ENCODE measurements around the gene SYDE1. TPM values are rescaled to one million over a fixed set of nuclear protein-coding genes. Genes with fewer than 3 reads are reported as not detected.

The SYDE1 gene
- total RNA-seq, 1 experiment from 2014 or later, result 9.2 TPM

DNA sequence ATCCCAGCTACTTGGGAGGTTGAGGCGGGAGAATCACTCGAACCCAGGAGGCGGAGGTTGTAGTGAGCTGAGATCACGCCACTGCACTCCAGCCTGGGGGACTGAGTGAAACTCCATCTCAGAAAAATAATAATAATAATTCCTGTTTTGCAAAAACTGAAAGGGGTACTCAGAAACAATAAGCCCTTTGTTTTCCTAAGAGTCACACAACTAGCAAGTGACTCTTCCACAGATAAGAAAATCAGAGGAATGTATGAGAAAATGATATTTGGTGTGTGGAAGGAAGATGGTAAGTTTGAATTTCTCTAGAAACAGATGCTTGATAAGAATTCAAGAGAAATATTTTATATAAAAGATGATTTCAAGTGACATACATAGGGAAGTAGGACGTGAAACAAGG lies 35.1 kb downstream of the SYDE1 start:
- DNase-seq (ENCODE audit: low read depth, low spot score), result peak; percentile 26
- in situ Hi-C loops (cut with HindIII; ENCODE audit: low pct_unique_long_range_greater_than_20kb, low sequenced_read_pairs), result no loop called here

DNA sequence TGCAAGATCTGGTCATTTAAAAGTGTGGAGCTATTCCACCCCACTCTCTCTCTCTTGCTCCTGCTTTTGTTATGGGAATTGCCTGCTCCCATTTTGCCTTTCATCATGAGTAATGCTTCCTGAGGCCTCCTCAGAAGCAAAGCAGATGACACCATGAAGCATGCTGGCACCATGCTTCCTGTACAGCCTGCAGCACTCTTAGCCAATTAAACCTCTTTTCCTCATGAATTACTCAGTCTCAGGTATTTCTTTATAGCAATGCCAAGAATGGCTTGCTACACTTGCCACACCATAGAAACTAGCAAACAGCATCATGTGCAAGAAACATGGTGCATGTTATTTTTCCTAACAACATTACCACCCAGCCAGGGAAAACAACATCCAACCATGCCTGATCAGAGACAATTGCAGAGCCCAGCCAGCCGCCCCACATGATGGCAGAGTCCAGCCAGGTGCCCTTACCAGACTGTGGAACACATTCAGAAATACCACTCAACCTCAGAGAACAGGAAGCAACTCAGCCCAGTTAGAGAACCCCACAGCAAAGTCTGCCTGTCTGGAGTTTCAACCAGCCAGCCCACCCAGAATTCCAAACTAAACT lies 36.9 kb downstream of the SYDE1 start:
- in situ Hi-C loops (cut with HindIII; ENCODE audit: low pct_unique_long_range_greater_than_20kb, low sequenced_read_pairs), result no loop called here
- DNase-seq (ENCODE audit: low read depth, low spot score), result no peak

DNA sequence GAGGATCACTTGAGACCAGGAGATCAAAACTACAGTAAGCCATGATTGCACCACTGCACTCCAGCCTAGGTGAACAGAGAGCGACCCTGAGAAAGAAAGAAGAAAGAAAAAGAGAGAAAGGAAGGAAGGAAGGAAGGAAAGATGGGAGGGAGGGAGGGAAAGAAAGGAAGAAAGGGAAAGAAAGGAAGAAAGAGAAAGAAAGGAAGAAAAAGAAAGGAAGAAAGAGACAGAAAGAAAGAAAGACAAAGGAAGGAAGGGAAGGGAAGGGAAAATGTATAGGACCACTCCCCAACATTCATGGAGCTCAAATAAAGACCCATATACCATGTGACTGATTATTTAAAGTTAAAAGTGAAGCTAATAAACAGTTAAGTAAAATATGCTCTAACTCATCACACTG lies 39.9 kb downstream of the SYDE1 start:
- in situ Hi-C loops (cut with HindIII; ENCODE audit: low pct_unique_long_range_greater_than_20kb, low sequenced_read_pairs), result no loop called here
- no peak for DNase-seq (ENCODE audit: low read depth, low spot score)

DNA sequence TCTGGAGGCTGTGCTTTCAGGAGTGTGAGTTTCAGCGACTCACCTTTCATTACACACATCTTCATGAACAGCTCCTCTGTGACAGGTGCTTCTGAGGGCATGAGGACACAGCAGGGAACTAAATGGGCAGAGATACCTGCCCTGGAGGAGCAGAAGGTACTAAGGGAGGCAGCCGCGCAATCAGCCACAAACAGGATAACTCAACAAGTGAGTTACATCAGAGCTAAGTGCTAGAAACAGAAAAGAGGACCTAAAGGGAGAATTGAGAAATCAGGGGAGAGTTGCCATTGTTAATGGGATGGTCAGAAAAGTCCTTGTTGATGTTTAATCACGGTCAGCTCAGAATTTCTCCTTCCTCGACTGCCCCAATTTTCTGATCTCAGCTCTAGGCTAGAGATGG lies 42.5 kb downstream of the SYDE1 start:
- in situ Hi-C loops (cut with HindIII; ENCODE audit: low pct_unique_long_range_greater_than_20kb, low sequenced_read_pairs), result no loop called here
- no peak for DNase-seq (ENCODE audit: low read depth, low spot score)

DNA sequence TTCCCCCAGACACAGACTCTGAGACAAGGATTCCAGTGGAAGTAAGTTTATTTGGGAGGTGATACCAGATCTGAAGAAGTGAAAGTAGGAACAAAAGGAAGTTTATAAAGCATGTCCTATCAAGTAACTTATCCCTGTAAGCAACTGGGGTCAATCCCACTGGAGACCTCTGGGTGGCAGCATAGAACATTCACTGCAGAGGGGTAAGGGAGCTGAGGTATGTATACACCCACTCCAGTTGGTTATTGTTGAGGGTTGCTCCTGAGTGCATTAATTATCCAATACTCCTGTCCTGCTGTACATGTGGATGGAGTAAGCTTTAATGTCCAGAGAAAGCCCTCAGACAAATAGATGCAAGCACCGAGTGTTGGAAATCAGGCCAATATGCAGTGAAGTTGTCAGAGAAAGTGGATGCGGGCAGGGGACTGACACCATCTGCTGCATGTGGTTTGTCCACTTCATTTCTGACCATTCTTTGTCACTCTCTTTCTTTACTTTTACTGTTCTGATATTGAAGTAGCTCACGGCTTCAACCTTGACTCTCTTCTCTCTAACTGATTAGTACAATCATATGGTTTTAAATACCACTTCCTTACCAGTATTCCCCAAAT lies 46.9 kb downstream of the SYDE1 start:
- peak; percentile 55 for DNase-seq (ENCODE audit: low read depth, low spot score)
- in situ Hi-C loops (cut with HindIII; ENCODE audit: low pct_unique_long_range_greater_than_20kb, low sequenced_read_pairs), result no loop called here

DNA sequence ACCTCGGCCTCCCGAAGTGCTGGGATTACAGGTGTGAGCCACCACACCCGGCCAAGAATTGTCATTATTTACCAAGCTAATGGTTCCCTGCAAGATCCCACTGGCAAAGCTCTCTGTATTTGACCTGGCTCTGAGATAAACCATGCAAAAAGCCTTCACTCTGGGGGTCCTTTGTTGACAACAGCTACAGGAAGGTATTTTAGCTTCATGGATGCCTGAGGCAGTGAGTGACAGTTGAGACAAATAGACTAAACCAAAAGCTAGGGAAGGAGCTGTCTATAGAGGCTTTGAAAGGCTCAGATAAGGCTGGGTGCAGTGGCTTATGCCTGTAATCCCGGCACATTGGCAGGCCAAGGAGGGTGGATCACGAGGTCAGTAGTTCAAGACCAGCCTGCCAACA lies 48.1 kb downstream of the SYDE1 start:
- DNase-seq (ENCODE audit: low read depth, low spot score), result no peak
- in situ Hi-C loops (cut with HindIII; ENCODE audit: low pct_unique_long_range_greater_than_20kb, low sequenced_read_pairs), result no loop called here

DNA sequence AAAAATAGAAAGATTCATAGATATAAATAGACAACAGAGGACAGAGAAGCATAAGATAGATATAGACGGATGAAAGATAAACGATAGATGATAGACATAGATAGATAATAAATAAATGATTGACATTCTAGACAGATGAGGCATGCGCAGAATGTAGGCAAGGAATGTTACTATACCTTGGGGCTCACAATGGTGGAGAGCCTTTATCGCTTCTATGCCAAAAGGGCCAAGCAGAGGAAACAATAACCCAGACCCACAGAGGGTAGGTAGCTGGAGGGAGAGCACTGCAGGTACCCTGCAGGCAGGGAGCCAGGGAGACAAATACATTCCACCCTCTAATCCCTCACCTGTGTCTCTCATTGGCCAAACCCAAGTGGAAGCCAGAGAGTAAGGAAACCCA lies 49.2 kb downstream of the SYDE1 start:
- in situ Hi-C loops (cut with HindIII; ENCODE audit: low pct_unique_long_range_greater_than_20kb, low sequenced_read_pairs), result no loop called here
- DNase-seq (ENCODE audit: low read depth, low spot score), result no peak

DNA sequence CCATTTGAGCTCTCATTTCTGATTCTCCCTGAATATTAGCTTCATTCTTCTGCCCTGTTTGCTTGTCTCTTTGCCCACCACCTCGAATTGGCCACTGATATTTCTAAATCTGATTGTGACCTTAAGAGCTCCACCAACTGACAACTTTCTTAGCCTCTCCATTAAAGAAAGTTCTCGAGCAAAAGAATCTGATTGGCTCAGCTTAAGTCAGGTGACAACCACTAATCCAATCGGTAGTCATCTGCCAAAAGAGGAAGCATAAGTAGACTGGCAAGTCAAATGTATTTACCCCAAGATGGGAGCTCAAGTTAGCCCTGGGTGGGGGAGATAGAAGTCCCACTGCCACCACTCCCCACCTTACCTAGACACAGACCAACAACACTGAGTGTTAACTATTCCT lies 52.0 kb downstream of the SYDE1 start:
- DNase-seq (ENCODE audit: low read depth, low spot score), result peak; percentile 4
- in situ Hi-C loops (cut with HindIII; ENCODE audit: low pct_unique_long_range_greater_than_20kb, low sequenced_read_pairs), result no loop called here

DNA sequence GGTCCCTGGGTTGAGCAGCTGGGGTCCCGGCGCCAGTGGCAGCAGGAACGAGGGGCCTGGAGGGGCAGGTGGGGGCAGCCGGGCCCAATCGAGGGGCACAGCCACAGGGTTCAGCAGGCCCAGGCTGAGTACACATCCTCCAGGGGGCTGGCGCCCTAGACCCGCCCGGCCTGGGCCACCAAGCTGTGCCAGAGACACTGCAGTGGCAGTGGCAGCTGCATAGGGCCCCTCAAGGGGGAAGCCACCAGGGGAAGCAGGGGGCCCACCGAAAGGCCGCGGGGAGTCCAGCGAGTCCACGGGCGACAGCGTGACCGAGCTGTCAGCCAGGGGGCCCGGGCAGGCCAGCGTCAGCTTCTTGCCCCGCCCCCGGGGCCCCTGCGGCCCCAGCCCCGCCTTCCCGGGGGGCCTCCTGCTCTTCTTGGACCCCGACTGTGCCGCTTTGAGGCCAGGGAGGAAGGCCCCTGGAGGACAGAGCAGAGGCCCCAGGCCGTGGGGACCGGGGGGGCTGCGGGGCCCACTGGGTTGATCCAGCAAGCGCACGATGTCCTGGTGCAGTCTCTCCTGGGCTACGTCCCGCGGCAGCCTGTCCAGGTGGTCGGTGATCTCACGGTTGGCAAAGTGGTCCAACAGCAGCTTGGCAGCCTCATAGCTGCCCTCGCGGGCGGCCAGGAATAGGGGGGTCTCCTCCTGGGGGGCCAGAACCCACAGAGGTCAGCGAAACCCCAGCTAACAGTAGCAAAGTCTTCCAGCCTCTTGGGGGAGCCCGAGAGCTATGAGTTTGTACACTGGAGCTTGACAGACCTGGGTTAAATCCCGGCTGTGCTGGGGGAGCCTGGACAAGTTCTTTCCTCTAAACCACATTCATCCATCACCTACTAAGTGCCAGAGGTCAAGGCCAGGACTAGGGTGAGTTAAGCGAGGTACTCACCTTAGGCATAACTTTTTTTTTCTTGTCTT lies 54.1 kb downstream of the SYDE1 start:
- in situ Hi-C loops (cut with HindIII; ENCODE audit: low pct_unique_long_range_greater_than_20kb, low sequenced_read_pairs), result no loop called here
- peak; percentile 64 for DNase-seq (ENCODE audit: low read depth, low spot score)

Small RNAs within 50 kb of the gene (small RNA-seq; reads per million reads assigned to genes)
- gene RNU6-782P, result 0 reads per million in 2 experiments

Other genes with a start within 250 kb of the SYDE1 start
- gene OR7A17, start 221.3 kb upstream of the SYDE1 start, total RNA-seq (2014; rRNA removed; shearing (Covaris generic)), result not detected in 2 replicates
- not detected in 2 replicates for gene OR7C2, start 165.9 kb upstream of the SYDE1 start, total RNA-seq (2014; rRNA removed; shearing (Covaris generic))
- not detected in 2 replicates for gene SLC1A6, start 127.5 kb upstream of the SYDE1 start, total RNA-seq (2014; rRNA removed; shearing (Covaris generic))
- gene CASP14, start 57.9 kb upstream of the SYDE1 start, total RNA-seq (2014; rRNA removed; shearing (Covaris generic)), result not detected in 2 replicates
- not detected in 2 replicates for gene OR1I1, start 25.2 kb upstream of the SYDE1 start, total RNA-seq (2014; rRNA removed; shearing (Covaris generic))
- 1.4 and 1.9 TPM in 2 replicates for gene NOTCH3, start 93.6 kb downstream of the SYDE1 start, total RNA-seq (2014; rRNA removed; shearing (Covaris generic))
- gene EPHX3, start 125.0 kb downstream of the SYDE1 start, total RNA-seq (2014; rRNA removed; shearing (Covaris generic)), result not detected in 2 replicates
- gene BRD4, start 225.1 kb downstream of the SYDE1 start, total RNA-seq (2014; rRNA removed; shearing (Covaris generic)), result 16.2 and 22.6 TPM in 2 replicates

Measured in SK-MEL-5 (cell line).